ENCODE data around the gene PSMD14.

PSMD14 gene

GRCh38 chr2:161420406-161421074 lies 112.3 kb downstream of the PSMD14 start:
- DNase-seq = no peak

DNA sequence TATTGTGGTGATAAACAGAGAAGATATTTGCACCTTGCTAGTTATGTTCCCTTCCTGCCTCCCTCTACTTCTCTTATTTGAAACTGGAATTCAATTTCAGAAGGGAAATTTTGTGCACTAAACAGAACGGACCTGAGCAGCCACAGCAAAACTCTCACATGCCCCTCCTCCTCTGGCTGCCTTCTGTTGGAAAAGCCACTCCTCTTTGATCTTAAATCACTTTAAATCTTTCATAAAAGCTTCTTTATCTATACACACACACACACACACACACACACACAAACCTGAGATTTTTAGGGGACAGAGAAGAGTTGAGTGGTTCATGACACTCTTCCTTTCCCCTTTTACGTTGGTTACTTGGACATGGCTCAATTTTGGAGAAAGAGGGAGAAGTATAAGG lies 113.5 kb downstream of the PSMD14 start:
- DNase-seq = no peak

- no peak for DNase-seq
Measured at GRCh38 chr2:161422816-161423403, 114.7 kb downstream of the PSMD14 start.

GRCh38 chr2:161423421-161424393 lies 115.5 kb downstream of the PSMD14 start:
- no peak for DNase-seq

GRCh38 chr2:161424394-161424769 lies 116.2 kb downstream of the PSMD14 start:
- DNase-seq = no peak

- no peak for DNase-seq
Measured at GRCh38 chr2:161424891-161425727, 116.9 kb downstream of the PSMD14 start.

- no peak for DNase-seq
Measured at GRCh38 chr2:161425728-161426454, 117.7 kb downstream of the PSMD14 start.

DNA sequence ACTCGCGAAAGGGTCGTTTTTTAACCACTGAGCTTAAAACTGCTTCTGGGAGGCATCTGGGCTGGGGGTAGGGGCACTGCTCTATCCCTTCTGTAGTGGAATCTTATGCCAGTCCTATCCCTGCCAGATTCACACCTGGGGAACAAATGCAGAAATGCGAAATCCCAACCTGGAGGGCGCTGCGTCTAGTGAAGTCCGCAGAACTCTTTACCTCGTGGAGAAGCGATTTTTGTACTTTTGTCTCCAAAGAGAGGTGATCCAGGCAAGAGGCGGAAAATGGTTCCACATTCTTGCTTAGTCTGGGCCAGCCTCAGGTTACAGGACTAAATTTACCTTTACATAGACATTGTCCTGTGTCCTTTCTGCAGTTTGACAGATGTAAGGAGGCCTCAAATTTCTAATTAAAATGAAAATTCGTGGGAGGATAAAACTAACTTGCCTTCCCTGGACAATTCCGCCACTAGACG lies 118.3 kb downstream of the PSMD14 start:
- no peak for DNase-seq

DNA sequence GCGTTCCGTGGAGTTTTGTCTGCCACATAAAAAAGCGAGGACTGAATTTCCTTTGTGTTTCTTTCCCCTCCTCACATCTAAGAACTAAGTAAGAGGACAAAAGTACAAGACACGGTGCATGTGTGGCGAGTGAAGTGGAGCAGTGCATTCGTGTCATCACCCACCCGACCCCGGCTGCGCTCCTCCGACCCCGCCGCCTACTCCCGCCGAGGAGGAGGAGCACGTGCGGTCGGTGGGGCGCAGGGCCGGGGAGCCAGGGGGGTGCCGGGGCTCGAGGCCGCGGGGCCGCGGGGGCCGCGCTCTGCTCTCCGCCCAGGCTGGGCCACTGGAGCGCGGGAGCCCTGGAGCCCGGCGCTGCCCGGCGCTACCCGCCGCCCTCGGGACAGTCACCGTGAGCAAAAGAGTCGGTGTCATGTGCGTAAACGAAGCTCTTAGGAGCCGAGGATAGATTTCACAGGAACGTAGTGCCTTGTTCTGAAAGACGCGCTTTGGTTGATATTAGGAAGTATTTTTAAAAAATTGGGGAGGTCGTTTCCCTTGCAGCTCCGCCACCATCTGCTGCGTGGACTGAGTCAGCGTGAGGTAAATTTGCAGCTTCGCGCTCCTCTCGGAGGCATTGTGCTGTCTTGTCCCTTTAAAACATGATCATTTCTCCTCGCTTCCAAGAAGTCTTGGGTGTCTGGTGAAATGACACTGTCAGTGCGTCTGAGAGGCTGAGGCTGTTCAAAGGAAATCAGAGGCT lies 118.9 kb downstream of the PSMD14 start:
- DNase-seq = no peak

GRCh38 chr2:161427664-161428587 lies 119.7 kb downstream of the PSMD14 start:
- DNase-seq = no peak

GRCh38 chr2:161430386-161430785 lies 122.2 kb downstream of the PSMD14 start:
- no peak for DNase-seq

GRCh38 chr2:161432107-161432506 lies 123.9 kb downstream of the PSMD14 start:
- no peak for DNase-seq

- no peak for DNase-seq
Measured at GRCh38 chr2:161434118-161434517, 125.9 kb downstream of the PSMD14 start.

GRCh38 chr2:161436411-161436810 lies 128.2 kb downstream of the PSMD14 start:
- DNase-seq = no peak

- DNase-seq = no peak
Measured at GRCh38 chr2:161438598-161438997, 130.4 kb downstream of the PSMD14 start.

GRCh38 chr2:161445097-161445496 lies 136.9 kb downstream of the PSMD14 start:
- DNase-seq = no peak

DNA sequence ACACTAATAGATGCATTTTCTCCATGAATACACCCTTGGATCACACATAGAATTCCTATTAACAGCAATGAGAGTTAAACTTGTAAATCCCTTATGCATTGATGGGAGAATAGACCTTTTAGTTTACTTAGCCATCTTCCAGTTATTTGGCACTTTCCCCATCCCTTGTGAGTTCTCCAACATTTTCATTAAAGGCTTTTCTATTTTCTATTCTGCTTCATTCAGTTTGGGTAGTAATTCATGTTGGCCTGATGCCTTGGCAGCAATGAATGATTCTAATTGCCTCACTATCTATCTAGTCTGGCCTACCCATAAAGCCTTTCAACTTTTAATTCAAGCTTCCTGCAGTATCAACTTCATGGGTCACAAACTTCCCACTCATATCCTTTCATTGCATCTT lies 140.2 kb downstream of the PSMD14 start:
- DNase-seq = no peak
